ENCODE results near the gene HHLA2.
A peak's percentile ranks its signal among the peaks of the same experiment; 100 is the strongest.

The HHLA2 gene

GRCh38 chr3:108301695-108302404, 5.5 kb downstream of the HHLA2 start:
- no peaks in the 10 kb centered on the region for H3K27me3 ChIP-seq (ENCODE audit: insufficient read depth, low read depth, severe bottlenecking)
- DNase-seq = no peak
- TF ChIP-seq, protein P1, sequence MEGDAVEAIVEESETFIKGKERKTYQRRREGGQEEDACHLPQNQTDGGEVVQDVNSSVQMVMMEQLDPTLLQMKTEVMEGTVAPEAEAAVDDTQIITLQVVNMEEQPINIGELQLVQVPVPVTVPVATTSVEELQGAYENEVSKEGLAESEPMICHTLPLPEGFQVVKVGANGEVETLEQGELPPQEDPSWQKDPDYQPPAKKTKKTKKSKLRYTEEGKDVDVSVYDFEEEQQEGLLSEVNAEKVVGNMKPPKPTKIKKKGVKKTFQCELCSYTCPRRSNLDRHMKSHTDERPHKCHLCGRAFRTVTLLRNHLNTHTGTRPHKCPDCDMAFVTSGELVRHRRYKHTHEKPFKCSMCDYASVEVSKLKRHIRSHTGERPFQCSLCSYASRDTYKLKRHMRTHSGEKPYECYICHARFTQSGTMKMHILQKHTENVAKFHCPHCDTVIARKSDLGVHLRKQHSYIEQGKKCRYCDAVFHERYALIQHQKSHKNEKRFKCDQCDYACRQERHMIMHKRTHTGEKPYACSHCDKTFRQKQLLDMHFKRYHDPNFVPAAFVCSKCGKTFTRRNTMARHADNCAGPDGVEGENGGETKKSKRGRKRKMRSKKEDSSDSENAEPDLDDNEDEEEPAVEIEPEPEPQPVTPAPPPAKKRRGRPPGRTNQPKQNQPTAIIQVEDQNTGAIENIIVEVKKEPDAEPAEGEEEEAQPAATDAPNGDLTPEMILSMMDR (IDR thresholded peaks at IDR 0.05; ENCODE audit: low read depth, low read length) = no peak
- no peaks in the 10 kb centered on the region for H3K36me3 ChIP-seq
- H3K9me3 ChIP-seq (ENCODE audit: severe bottlenecking) = no peaks in the 10 kb centered on the region
- no peak overlapping the region for H3K4me3 ChIP-seq (ENCODE audit: low read depth, low read length)
- no peak overlapping the region for H3K27ac ChIP-seq

- Histone ChIP-seq H3K4me3 (ENCODE audit: low read depth, low read length) (no peak overlapping the region), H3K27ac (no peak overlapping the region), H3K9me3 (ENCODE audit: severe bottlenecking) (no peaks in the 10 kb centered on the region), H3K36me3 (no peaks in the 10 kb centered on the region), H3K27me3 (ENCODE audit: insufficient read depth, low read depth, severe bottlenecking) (no peaks in the 10 kb centered on the region)
- DNase-seq = no peak
- TF ChIP-seq, protein P1 (IDR thresholded peaks at IDR 0.05; ENCODE audit: low read depth, low read length) = no peak
Measured at GRCh38 chr3:108302570-108302969, 6.2 kb downstream of the HHLA2 start.

GRCh38 chr3:108305484-108306172, 9.3 kb downstream of the HHLA2 start:
- Histone ChIP-seq H3K27me3 (ENCODE audit: insufficient read depth, low read depth, severe bottlenecking) (no peaks in the 10 kb centered on the region), H3K36me3 (no peaks in the 10 kb centered on the region), H3K9me3 (ENCODE audit: severe bottlenecking) (peaks cover 6% of the 10 kb centered on the region), H3K4me3 (ENCODE audit: low read depth, low read length) (no peak overlapping the region), H3K27ac (no peak overlapping the region)
- DNase-seq = no peak
- TF ChIP-seq, protein P1 (IDR thresholded peaks at IDR 0.05; ENCODE audit: low read depth, low read length) = no peak

DNA sequence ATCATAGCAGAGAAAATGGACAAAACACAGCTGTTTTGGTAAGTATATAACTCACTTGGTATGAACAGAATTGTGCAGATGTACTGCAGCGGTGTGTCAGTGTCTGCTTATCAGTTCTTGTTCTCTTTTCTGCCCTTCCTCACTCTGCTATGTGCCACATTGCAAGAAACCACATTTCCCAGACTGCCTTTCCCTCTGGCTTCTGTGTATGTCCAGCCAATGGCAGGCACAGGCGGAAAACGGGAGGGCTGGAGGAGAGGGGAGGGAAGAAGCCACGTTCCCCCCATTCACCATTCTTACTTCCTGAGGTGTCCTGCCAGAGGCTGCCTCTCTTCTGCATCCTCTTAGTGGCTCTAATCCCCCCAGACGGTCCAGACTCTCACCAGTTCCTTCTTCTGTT, 15.4 kb downstream of the HHLA2 start:
- no peaks in the 10 kb centered on the region for H3K27me3 ChIP-seq (ENCODE audit: insufficient read depth, low read depth, severe bottlenecking)
- H3K4me3 ChIP-seq (ENCODE audit: low read depth, low read length) = no peak overlapping the region
- no peaks in the 10 kb centered on the region for H3K36me3 ChIP-seq
- H3K27ac ChIP-seq = no peak overlapping the region
- TF ChIP-seq, protein P1 (IDR thresholded peaks at IDR 0.05; ENCODE audit: low read depth, low read length) = no peak
- peak; percentile 72 for DNase-seq
- H3K9me3 ChIP-seq (ENCODE audit: severe bottlenecking) = peaks cover 6% of the 10 kb centered on the region

GRCh38 chr3:108312656-108313055, 16.3 kb downstream of the HHLA2 start:
- peaks cover 6% of the 10 kb centered on the region for H3K9me3 ChIP-seq (ENCODE audit: severe bottlenecking)
- no peak overlapping the region for H3K4me3 ChIP-seq (ENCODE audit: low read depth, low read length)
- TF ChIP-seq, protein P1 (IDR thresholded peaks at IDR 0.05; ENCODE audit: low read depth, low read length) = no peak
- no peak overlapping the region for H3K27ac ChIP-seq
- H3K36me3 ChIP-seq = no peaks in the 10 kb centered on the region
- H3K27me3 ChIP-seq (ENCODE audit: insufficient read depth, low read depth, severe bottlenecking) = no peaks in the 10 kb centered on the region
- no peak for DNase-seq
